ENCODE data around the gene NAP1L4. TPM values are rescaled to one million over a fixed set of nuclear protein-coding genes. Genes with fewer than 3 reads are reported as not detected.

NAP1L4 gene
- total RNA-seq, 1 experiment from 2014 or later: 193 TPM

DNA sequence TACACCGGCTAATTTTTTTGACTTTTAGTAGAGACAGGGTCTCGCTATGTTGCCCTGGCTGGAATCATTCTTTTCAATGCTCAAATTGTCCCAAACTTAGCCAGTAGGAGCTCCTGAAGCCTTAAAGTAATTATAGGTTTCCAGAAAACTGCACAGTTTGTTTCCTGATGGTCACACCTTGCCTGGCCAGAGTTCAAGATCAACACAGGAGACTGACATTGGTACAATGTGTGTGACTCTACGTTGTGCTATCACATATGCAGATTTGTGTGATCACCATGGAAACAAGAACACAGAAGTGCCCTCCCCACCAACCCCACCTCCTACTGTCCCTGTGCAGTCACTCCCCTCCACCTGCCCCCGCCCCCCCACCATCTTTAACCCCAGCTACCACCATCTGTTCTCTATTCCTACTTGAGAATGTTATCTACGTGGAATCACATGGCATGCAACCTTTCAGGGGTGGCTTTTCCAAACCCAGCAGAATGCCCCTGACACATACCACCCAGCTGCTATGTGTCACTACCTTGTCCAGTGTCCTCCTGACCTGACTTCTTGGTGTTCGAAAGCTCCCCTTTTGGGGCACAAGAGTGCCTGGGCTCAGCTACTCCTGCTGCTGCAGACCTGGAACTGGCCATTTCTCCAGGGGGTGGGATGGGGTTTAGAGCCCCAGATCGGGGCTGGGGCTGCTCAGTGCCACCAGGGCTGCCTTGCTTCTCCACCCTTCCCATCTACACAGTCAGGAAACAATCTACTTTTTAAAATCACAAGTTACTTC is 6.1 kb upstream of the NAP1L4 start:
- no peak for DNase-seq (ENCODE audit: low read depth)
- in situ Hi-C loops (cut with HindIII; ENCODE audit: low pct_unique_long_range_greater_than_20kb, low sequenced_read_pairs): no loop called here

DNA sequence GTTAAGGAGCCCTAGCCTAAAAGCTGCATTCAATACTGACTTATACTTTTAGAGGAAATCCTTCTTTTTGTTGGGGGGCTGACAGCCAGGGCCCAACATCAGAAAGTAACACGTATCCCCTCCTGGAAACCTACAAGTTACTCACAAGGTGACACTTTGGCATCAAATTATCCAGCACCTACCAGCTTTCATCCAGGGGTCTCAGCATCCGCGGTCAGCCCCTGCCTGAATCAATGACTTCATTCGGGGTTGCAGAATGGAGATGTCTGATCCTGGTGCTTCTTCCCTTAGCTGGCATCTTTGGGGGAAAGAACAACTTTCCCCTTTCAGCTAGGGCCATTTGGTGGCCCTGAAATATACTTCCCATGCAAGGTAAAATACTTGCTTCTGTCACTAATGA is 5.3 kb upstream of the NAP1L4 start:
- DNase-seq (ENCODE audit: low read depth): no peak
- in situ Hi-C loops (cut with HindIII; ENCODE audit: low pct_unique_long_range_greater_than_20kb, low sequenced_read_pairs): no loop called here

GRCh38 chr11:2996976-2997375 is 4.8 kb upstream of the NAP1L4 start:
- in situ Hi-C loops (cut with HindIII; ENCODE audit: low pct_unique_long_range_greater_than_20kb, low sequenced_read_pairs): no loop called here
- DNase-seq (ENCODE audit: low read depth): no peak

GRCh38 chr11:2995893-2996554 is 3.9 kb upstream of the NAP1L4 start:
- no peak for DNase-seq (ENCODE audit: low read depth)
- in situ Hi-C loops (cut with HindIII; ENCODE audit: low pct_unique_long_range_greater_than_20kb, low sequenced_read_pairs): no loop called here

GRCh38 chr11:2995031-2995561 is 3.0 kb upstream of the NAP1L4 start:
- DNase-seq (ENCODE audit: low read depth): no peak
- in situ Hi-C loops (cut with HindIII; ENCODE audit: low pct_unique_long_range_greater_than_20kb, low sequenced_read_pairs): no loop called here

GRCh38 chr11:2994336-2994730 is 2.2 kb upstream of the NAP1L4 start:
- no peak for DNase-seq (ENCODE audit: low read depth)
- in situ Hi-C loops (cut with HindIII; ENCODE audit: low pct_unique_long_range_greater_than_20kb, low sequenced_read_pairs): no loop called here

DNA sequence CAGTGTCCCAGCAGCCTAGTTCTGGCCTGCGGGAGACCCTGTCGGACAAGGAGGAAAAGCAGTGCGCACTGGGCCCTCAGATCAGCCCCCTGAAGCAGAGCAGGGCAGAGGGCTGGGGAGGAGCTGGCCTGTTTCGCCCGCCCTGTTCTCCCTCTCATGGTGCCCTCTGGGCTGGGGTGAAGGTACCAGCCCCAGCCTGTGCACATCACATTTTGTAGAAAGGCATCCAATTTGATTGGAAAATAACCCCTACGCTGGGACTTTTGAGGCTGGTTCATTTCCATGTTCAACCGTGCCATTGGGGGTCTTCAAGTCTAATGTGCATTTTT is 832 bp upstream of the NAP1L4 start:
- DNase-seq (ENCODE audit: low read depth): no peak

DNA sequence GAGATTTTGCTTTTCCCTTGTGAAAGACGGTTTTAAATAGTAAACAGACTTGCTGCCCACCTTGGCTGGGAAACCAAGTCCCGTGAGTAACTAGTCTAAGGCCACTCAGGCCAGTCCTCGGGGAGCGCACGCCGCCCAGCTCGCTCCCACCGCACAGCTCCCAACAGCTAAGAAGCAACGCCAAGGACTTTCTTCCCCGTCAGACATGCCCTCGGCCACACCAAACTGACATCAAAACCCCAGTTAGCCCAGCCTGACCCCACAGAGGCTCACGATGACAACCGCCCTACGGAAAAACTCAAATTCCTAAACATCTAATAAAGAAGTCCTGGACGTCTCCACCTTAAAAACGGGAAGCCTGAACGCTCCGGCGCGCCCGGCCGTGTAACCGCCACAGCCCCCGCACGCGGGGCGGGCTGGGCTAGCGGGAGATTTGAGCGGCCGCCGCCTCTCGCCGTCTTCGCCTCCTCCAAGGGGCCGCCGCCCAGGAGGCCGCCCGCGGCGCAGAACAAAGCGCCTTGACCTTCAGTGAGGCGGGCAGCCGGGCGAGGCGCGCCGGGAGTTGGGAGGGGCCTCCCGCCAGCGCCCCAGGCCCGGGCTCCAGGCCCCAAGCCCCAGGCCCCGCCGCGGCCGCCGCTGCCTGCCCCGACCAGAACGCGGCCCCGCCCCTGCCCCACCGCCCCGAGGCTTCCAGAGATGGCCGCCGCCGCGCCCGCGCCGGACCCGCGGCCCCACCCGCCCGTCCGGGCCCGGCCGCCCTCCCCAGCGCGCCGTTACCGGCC is 486 bp downstream of the NAP1L4 start:
- in situ Hi-C loops (cut with HindIII; ENCODE audit: low pct_unique_long_range_greater_than_20kb, low sequenced_read_pairs): no loop called here

More for the DNA sequence above, 832 bp upstream of the NAP1L4 start:
- in situ Hi-C loops (cut with HindIII; ENCODE audit: low pct_unique_long_range_greater_than_20kb, low sequenced_read_pairs): no loop called here

DNA sequence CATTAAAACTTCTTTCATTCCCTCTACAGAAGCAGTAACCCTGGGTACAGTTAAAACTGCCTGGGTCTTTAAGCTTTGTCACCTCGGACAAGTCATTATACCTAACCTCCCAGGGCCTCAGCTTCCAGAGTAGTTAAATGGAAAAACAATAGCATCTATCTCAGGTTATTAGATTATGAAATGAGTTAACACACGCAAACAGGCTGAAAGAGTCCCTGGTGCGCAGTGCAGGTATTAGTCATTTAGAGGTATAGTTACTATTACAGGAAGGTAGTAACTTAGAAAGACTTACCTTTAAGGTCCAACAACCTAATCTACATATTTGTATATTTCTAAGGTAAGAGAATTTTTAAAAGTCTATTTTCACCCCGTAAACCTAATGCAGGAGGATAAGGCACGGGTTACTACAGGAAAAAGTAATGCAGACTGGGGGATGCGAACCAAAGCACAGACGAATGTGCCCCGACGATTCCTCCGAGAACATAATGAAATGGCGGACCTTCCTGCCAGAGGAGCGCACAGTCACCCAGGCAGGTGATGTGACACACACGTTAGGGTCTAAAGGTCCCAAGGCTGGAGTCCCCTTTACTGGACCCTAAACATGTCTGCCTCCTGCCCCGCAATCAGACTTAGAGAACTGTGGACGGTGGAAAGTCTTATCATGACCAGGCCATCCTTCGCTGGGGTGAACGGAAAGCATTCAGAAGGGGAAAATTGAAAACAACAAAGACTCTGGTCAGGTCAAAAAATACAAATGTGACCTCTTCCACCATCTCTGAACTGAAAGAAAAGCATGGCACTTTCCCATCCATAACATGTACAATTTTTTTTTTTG is 1.3 kb downstream of the NAP1L4 start:
- DNase-seq (ENCODE audit: low read depth): peak; percentile 27
- in situ Hi-C loops (cut with HindIII; ENCODE audit: low pct_unique_long_range_greater_than_20kb, low sequenced_read_pairs): no loop called here

More for the DNA sequence above, 486 bp downstream of the NAP1L4 start:
- peak; percentile 52 for DNase-seq (ENCODE audit: low read depth)

DNA sequence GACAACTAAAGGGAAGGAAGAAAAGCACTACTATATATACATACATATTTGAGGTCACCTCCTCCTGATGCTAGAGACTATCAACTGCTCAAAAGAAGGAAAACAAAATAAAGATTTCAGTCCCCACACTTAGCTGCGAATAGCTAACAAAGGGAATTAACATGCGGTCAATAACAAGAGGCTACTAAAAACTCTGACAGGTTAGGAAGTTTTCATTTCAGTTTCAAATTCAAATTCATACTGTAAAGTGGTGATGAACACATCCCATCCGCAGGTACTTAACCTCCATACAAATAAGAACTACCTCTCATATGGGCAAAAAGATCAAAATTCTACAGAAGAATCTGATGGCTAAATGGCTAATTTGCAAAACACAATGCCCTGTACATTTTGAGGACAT is 2.6 kb downstream of the NAP1L4 start:
- in situ Hi-C loops (cut with HindIII; ENCODE audit: low pct_unique_long_range_greater_than_20kb, low sequenced_read_pairs): no loop called here

DNA sequence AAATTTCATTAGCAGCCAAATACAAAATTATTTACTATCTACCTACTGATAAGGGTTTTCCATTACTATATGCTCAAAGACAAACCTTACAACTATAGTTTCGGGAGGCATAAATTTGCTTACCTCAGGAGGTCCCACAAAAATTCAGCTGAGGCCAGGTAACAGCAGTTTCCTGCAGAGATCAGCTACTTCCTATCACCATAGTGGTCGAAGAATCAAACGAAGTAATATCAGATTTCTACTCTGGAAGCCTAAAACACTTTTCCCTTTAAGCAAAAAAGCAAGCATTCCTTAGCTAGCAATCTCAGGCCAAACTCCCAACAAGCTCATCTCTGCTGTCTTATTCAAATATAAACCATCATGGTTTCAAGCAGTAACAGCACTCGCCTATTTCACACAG is 3.1 kb downstream of the NAP1L4 start:
- DNase-seq (ENCODE audit: low read depth): no peak
- in situ Hi-C loops (cut with HindIII; ENCODE audit: low pct_unique_long_range_greater_than_20kb, low sequenced_read_pairs): no loop called here

More for the DNA sequence above, 2.6 kb downstream of the NAP1L4 start:
- DNase-seq (ENCODE audit: low read depth): no peak

DNA sequence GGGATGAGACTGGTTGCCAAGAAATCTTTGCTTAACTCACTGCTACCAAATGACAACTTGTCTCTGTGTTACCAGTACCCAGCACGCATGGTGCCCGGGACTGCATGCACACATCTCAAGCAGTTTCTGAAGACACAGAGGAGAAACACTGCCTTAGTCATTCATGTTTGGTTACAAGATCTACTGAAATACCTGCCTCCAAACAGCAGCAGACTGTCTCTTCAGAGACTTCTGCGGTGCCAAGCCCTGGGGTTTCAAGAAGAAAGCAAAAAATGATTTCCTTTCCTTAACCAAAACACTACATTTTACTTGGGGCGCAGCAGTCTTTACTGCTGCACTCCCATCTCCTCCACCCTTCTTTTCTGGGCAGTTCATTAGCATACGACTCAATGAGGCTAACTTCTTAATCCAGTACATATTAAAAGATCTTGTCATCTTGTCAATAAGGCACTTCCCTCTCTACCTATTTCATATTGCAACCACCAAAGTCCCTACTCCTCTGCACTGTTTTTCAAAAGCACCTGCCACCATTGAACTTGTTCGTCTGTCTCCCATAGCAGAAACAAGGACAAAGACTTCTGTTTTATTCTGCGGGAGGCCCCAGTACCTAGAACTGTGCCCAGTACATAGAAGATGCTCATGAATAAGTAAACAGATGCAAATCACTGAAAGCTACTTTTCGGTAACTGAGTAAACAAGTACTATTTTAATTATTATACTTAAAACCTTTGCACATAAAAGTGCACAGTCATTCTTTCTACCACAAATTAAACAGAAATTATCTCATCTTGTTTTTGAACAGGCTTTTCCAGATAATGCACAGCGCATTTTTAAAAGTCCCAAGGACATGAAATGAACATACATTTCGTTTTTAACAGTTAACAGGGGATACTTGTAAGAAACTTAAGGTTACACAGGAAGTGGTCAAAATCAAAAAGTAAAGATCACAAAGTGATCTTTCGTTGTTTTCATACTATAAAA is 4.0 kb downstream of the NAP1L4 start:
- no peak for DNase-seq (ENCODE audit: low read depth)

DNA sequence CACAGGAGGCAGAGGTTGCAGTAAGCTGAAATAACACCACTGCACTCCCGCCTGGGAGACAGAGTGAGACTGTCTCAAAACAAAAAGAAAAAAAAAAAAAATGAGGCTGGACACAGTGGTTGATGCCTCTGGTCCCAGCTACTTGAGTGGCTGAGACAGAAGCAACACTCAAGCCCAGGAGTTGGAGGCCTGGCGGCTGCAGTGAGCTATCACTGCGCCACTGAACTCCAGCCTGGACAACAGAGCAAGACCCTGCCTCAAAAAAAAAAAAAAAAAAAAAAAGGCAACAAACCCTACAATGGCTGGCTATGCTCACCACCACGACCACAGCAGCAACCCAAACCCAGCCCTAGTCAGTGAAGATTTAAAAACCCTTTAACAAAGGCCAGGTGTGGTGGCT is 8.2 kb downstream of the NAP1L4 start:
- DNase-seq (ENCODE audit: low read depth): no peak
- in situ Hi-C loops (cut with HindIII; ENCODE audit: low pct_unique_long_range_greater_than_20kb, low sequenced_read_pairs): no loop called here

More for the DNA sequence above, 4.0 kb downstream of the NAP1L4 start:
- in situ Hi-C loops (cut with HindIII; ENCODE audit: low pct_unique_long_range_greater_than_20kb, low sequenced_read_pairs): no loop called here

DNA sequence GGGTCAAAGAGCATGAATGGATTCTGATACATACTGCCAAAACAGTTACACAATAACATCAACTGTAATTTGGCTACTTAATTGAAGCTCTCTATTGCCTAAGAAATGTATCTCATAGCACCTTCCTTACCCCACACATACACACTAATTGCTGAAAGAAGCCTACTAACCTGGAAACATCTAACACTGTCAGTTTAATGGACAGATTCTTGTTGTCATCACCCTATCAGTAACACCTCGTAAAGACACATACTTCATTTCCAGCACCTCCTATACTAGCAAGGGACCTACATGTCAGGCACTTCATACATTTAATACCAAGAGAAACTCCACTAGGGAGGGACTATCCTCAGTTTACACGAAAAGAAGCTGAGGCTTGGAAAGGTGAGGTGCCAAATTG is 9.9 kb downstream of the NAP1L4 start:
- no peak for DNase-seq (ENCODE audit: low read depth)
- in situ Hi-C loops (cut with HindIII; ENCODE audit: low pct_unique_long_range_greater_than_20kb, low sequenced_read_pairs): no loop called here

DNA sequence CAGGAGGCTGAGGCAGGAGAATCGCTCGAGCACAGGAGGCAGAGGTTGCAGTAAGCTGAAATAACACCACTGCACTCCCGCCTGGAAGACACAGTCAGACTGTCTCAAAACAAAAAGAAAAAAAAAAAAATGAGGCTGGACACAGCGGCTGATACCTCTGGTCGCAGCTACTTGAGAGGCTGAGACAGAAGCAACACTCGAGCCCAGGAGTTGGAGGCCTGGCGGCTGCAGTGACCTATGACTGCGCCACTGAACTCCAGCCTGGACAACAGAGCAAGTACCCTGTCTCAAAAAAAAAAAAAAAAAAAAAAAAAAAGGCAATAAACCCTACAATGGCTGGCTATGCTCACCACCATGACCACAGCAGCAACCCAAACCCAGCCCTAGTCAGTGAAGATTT is 11.0 kb downstream of the NAP1L4 start:
- in situ Hi-C loops (cut with HindIII; ENCODE audit: low pct_unique_long_range_greater_than_20kb, low sequenced_read_pairs): no loop called here
- DNase-seq (ENCODE audit: low read depth): no peak

GRCh38 chr11:2980168-2980840 is 11.8 kb downstream of the NAP1L4 start:
- in situ Hi-C loops (cut with HindIII; ENCODE audit: low pct_unique_long_range_greater_than_20kb, low sequenced_read_pairs): no loop called here
- DNase-seq (ENCODE audit: low read depth): no peak

GRCh38 chr11:2977113-2977512 is 15.0 kb downstream of the NAP1L4 start:
- in situ Hi-C loops (cut with HindIII; ENCODE audit: low pct_unique_long_range_greater_than_20kb, low sequenced_read_pairs): no loop called here
- no peak for DNase-seq (ENCODE audit: low read depth)
